Measurements from ENCODE around the gene FLRT1. TPM values are rescaled to one million over a fixed set of nuclear protein-coding genes. Genes with fewer than 3 reads are reported as not detected.

FLRT1 gene
- total and polyA plus RNA-seq, 2 of the 13 experiments (the other 11 are each of a cell fraction or from before 2014, with no cell fraction given), result 0.02 to 0.08 TPM

GRCh38 chr11:64062185-64063039, 26.7 kb downstream of the FLRT1 start:
- ATAC-seq, result no peak
- POLR2A ChIA-PET, result no interaction called here

GRCh38 chr11:64063777-64064176, 28.0 kb downstream of the FLRT1 start:
- Histone ChIP-seq H3K27ac (ENCODE audit: extremely low read length, insufficient read depth, low read length) (no peak overlapping the region), H3K4me3 (replicated peaks in 1 of 3; ENCODE audit: insufficient read depth in 1 of 3, low read depth in 2 of 3, low read length in 3 of 3) (no peak overlapping the region), H3K4me2 (ENCODE audit: low read depth, low read length) (no peak overlapping the region), H3K79me2 (ENCODE audit: insufficient read depth, low read length) (no peaks in the 10 kb centered on the region), H4K20me1 (ENCODE audit: insufficient read depth, low read length) (peaks cover 4% of the 10 kb centered on the region; the same call in 1 of the 2 replicates), H3K36me3 (replicated peaks in 1 of 2; ENCODE audit: control insufficient read depth in 1 of 2, insufficient read depth in 2 of 2, low read length in 2 of 2) (no peaks in the 10 kb centered on the region), H2AFZ (ENCODE audit: low read length) (no peak overlapping the region), H3K4me1 (ENCODE audit: insufficient read depth, low read length) (no peaks in the 10 kb centered on the region), H3K27me3 (ENCODE audit: control insufficient read depth in 1 of 2, insufficient read depth in 2 of 2, low read length in 2 of 2) (no peaks in the 10 kb centered on the region), H3K9ac (ENCODE audit: insufficient read depth, low read depth, low read length) (no peak overlapping the region), H3K9me3 (ENCODE audit: low read length) (no peaks in the 10 kb centered on the region)
- in situ Hi-C loops (cut with HindIII; ENCODE audit: extremely low pct_ligation_motif_present, low pct_unique_long_range_greater_than_20kb) (no loop called here), intact Hi-C loops (cut with micrococcal nuclease; ENCODE audit: unreplicated experiment) (no loop called here)
- BruUV-seq (replicated peaks), result no TSS peak
- DNase-seq (ENCODE audit: low spot score) (no peak), ATAC-seq (no peak), FAIRE-seq (no peak)
- 81% methylated on average over 5 of the region's 13 CpGs for WGBS (ENCODE audit: low lambda C conversion rate)
- POLR2A ChIA-PET, result no interaction called here
- CTCF ChIA-PET (ENCODE audit: low intra/inter-chr PET ratio, low total read pairs), result no interaction called here
- TF ChIP-seq ZEB1 (IDR thresholded peaks at IDR 0.05; ENCODE audit: insufficient replicate concordance, low read depth), result no peak
- no peak for TF ChIP-seq ATRX (CRISPR knock-in tag; IDR thresholded peaks at IDR 0.05; ENCODE audit: borderline replicate concordance)
- TF ChIP-seq ZNF800 (CRISPR knock-in tag; IDR thresholded peaks at IDR 0.05), result no peak
- no peak for TF ChIP-seq PRDM4 (CRISPR knock-in tag; IDR thresholded peaks at IDR 0.05; ENCODE audit: borderline replicate concordance)

More at GRCh38 chr11:64062185-64063039, 26.7 kb downstream of the FLRT1 start:
- Histone ChIP-seq H3K9me3 (ENCODE audit: low read length) (no peaks in the 10 kb centered on the region), H3K79me2 (ENCODE audit: insufficient read depth, low read length) (no peaks in the 10 kb centered on the region), H4K20me1 (ENCODE audit: insufficient read depth, low read length) (peaks cover 4% of the 10 kb centered on the region; the same call in 1 of the 2 replicates), H3K27me3 (ENCODE audit: control insufficient read depth in 1 of 2, insufficient read depth in 2 of 2, low read length in 2 of 2) (no peaks in the 10 kb centered on the region), H3K4me2 (ENCODE audit: low read depth, low read length) (no peak overlapping the region), H2AFZ (ENCODE audit: low read length) (no peak overlapping the region), H3K9ac (ENCODE audit: insufficient read depth, low read depth, low read length) (no peak overlapping the region), H3K36me3 (replicated peaks in 1 of 2; ENCODE audit: control insufficient read depth in 1 of 2, insufficient read depth in 2 of 2, low read length in 2 of 2) (no peaks in the 10 kb centered on the region), H3K4me3 (replicated peaks in 1 of 3; ENCODE audit: insufficient read depth in 1 of 3, low read depth in 2 of 3, low read length in 3 of 3) (no peak overlapping the region), H3K27ac (ENCODE audit: extremely low read length, insufficient read depth, low read length) (no peak overlapping the region), H3K4me1 (ENCODE audit: insufficient read depth, low read length) (no peaks in the 10 kb centered on the region)
- intact Hi-C loops (cut with micrococcal nuclease; ENCODE audit: unreplicated experiment) (no loop called here), in situ Hi-C loops (cut with HindIII; ENCODE audit: extremely low pct_ligation_motif_present, low pct_unique_long_range_greater_than_20kb) (no loop called here)
- FAIRE-seq (no peak), DNase-seq (ENCODE audit: low spot score) (no peak)
- 89% methylated on average over 5 of the region's 16 CpGs for WGBS (ENCODE audit: low lambda C conversion rate)
- no peak for TF ChIP-seq ZBTB21 (CRISPR knock-in tag; IDR thresholded peaks at IDR 0.05)
- TF ChIP-seq POGK (CRISPR knock-in tag; conservative IDR thresholded peaks at IDR 0.05), result no peak
- no peak for TF ChIP-seq ZNF296 (CRISPR knock-in tag; conservative IDR thresholded peaks at IDR 0.05)
- TF ChIP-seq ZNF224 (CRISPR knock-in tag; IDR thresholded peaks at IDR 0.05), result no peak
- TF ChIP-seq ZNF547 (CRISPR knock-in tag; IDR thresholded peaks at IDR 0.05), result no peak
- BruUV-seq (replicated peaks), result no TSS peak
- CTCF ChIA-PET (ENCODE audit: low intra/inter-chr PET ratio, low total read pairs), result no interaction called here
